Left renal cortex interstitium (tissue), 4 donors: Measurements from ENCODE around the gene ERAP2. TPM values are rescaled to one million over a fixed set of nuclear protein-coding genes. Genes with fewer than 3 reads are reported as not detected.

Experiments
- DNase-seq, 4 donors: peaks; one replicate each; pipeline ENCODE4 v3.0.0-alpha.2; 2013; ENCODE audit warnings: low read depth in 4 of 4, low spot score in 2 of 4, missing footprints in 1 of 4
- polyA plus RNA-seq, 4 donors: library from polyadenylated mRNA; unstranded; fragments of 120-200 nt; gene quantifications; one replicate each; pipeline ENCODE4 v1.2.1, GENCODE V29; 2013; ENCODE audit not compliant: insufficient read length in 4 of 4

The ERAP2 gene
- polyA plus RNA-seq, 4 donors, result 3.2 to 16.2 (median 11.6) TPM

- DNase-seq, result no peak
These were observed 75.9 kb downstream of the ERAP2 start for GRCh38 chr5:96952118-96952750.

GRCh38 chr5:96952974-96953730 is 76.9 kb downstream of the ERAP2 start:
- DNase-seq, result no peak

- DNase-seq, result no peak
These were observed 81.2 kb downstream of the ERAP2 start for GRCh38 chr5:96957254-96958049.

GRCh38 chr5:96958977-96959376 is 82.7 kb downstream of the ERAP2 start:
- no peak for DNase-seq

GRCh38 chr5:96961053-96961452 is 84.8 kb downstream of the ERAP2 start:
- no peak for DNase-seq

GRCh38 chr5:96962540-96962991 is 86.3 kb downstream of the ERAP2 start:
- no peak for DNase-seq

- no peak for DNase-seq
These were observed 87.0 kb downstream of the ERAP2 start for GRCh38 chr5:96963267-96963666.

- DNase-seq, result no peak
These were observed 90.5 kb downstream of the ERAP2 start for GRCh38 chr5:96966801-96967200.

- no peak for DNase-seq
These were observed 91.1 kb downstream of the ERAP2 start for GRCh38 chr5:96967400-96967799.

GRCh38 chr5:96968074-96968473 is 91.8 kb downstream of the ERAP2 start:
- no peak for DNase-seq

GRCh38 chr5:96968614-96969013 is 92.3 kb downstream of the ERAP2 start:
- no peak for DNase-seq

Other genes with a start within 250 kb of the ERAP2 start
- gene CAST, start 214.1 kb upstream of the ERAP2 start, polyA plus RNA-seq, result 100 to 1,000 TPM; 137 to 166 (median 145) TPM
- gene ERAP1, start 68.6 kb upstream of the ERAP2 start, polyA plus RNA-seq, result 10 to 100 TPM; 49.2 to 75.2 (median 55.9) TPM
- gene LNPEP, start 59.6 kb downstream of the ERAP2 start, polyA plus RNA-seq, result 10 to 100 TPM; 21.1 to 30.2 (median 22.9) TPM